ENCODE measurements around the gene SLC12A7. TPM values are rescaled to one million over a fixed set of nuclear protein-coding genes. Genes with fewer than 3 reads are reported as not detected.
"Not testable (repeated sequence)": the region's sequence is repeated elsewhere in the genome, so short reads cannot be mapped to it uniquely, and the experiment has no call there.

Gene SLC12A7
- total RNA-seq, 1 donor from 2014 or later, result 32.1 TPM

GRCh38 chr5:1027631-1028441, 84.0 kb downstream of the SLC12A7 start:
- H3K9me3 Mint-ChIP-seq, result no peaks in the 10 kb centered on the region
- H3K27me3 Mint-ChIP-seq, result no peaks in the 10 kb centered on the region
- no peak overlapping the region for H3K27ac Mint-ChIP-seq
- intact Hi-C loops (cut with micrococcal nuclease), result no loop called here
- no peak overlapping the region for H3K4me3 Mint-ChIP-seq
- no peaks in the 10 kb centered on the region for H3K4me1 Mint-ChIP-seq
- no peak for DNase-seq
- no peaks in the 10 kb centered on the region for H3K36me3 Mint-ChIP-seq (ENCODE audit: low read depth)

- no peaks in the 10 kb centered on the region for H3K36me3 Mint-ChIP-seq (ENCODE audit: low read depth)
- H3K4me3 Mint-ChIP-seq, result no peak overlapping the region
- H3K27ac Mint-ChIP-seq, result no peak overlapping the region
- intact Hi-C loops (cut with micrococcal nuclease), result no loop called here
- H3K27me3 Mint-ChIP-seq, result no peaks in the 10 kb centered on the region
- no peaks in the 10 kb centered on the region for H3K9me3 Mint-ChIP-seq
- no peak for DNase-seq
- no peaks in the 10 kb centered on the region for H3K4me1 Mint-ChIP-seq
Measured at GRCh38 chr5:1026700-1027621, 84.9 kb downstream of the SLC12A7 start.

- H3K4me3 Mint-ChIP-seq; H3K36me3 Mint-ChIP-seq (ENCODE audit: low read depth); H3K9me3 Mint-ChIP-seq; H3K27ac Mint-ChIP-seq; H3K4me1 Mint-ChIP-seq; DNase-seq; H3K27me3 Mint-ChIP-seq; intact Hi-C loops (cut with micrococcal nuclease): not testable (repeated sequence)
Measured at GRCh38 chr5:1021969-1022336, 89.9 kb downstream of the SLC12A7 start.

- Mint-ChIP-seq H3K27me3 (no peaks in the 10 kb centered on the region), H3K27ac (no peak overlapping the region)
- intact Hi-C loops (cut with micrococcal nuclease), result no loop called here
Measured at GRCh38 chr5:1021136-1021968, 90.5 kb downstream of the SLC12A7 start.

GRCh38 chr5:1020452-1020961, 91.4 kb downstream of the SLC12A7 start:
- H3K9me3 Mint-ChIP-seq, result no peaks in the 10 kb centered on the region
- no peaks in the 10 kb centered on the region for H3K36me3 Mint-ChIP-seq (ENCODE audit: low read depth)
- no peak overlapping the region for H3K4me3 Mint-ChIP-seq
- H3K27ac Mint-ChIP-seq, result no peak overlapping the region
- no peaks in the 10 kb centered on the region for H3K27me3 Mint-ChIP-seq
- intact Hi-C loops (cut with micrococcal nuclease), result no loop called here
- DNase-seq, result no peak
- H3K4me1 Mint-ChIP-seq, result no peaks in the 10 kb centered on the region

More at GRCh38 chr5:1021136-1021968, 90.5 kb downstream of the SLC12A7 start:
- no peaks in the 10 kb centered on the region for H3K36me3 Mint-ChIP-seq (ENCODE audit: low read depth)
- H3K9me3 Mint-ChIP-seq, result no peaks in the 10 kb centered on the region
- H3K4me1 Mint-ChIP-seq, result no peaks in the 10 kb centered on the region
- no peak for DNase-seq
- no peak overlapping the region for H3K4me3 Mint-ChIP-seq

GRCh38 chr5:1019001-1019905, 92.6 kb downstream of the SLC12A7 start:
- no peak for DNase-seq
- no peaks in the 10 kb centered on the region for H3K36me3 Mint-ChIP-seq (ENCODE audit: low read depth)
- no peaks in the 10 kb centered on the region for H3K9me3 Mint-ChIP-seq
- no peaks in the 10 kb centered on the region for H3K27me3 Mint-ChIP-seq
- no peak overlapping the region for H3K4me3 Mint-ChIP-seq
- no peaks in the 10 kb centered on the region for H3K4me1 Mint-ChIP-seq
- H3K27ac Mint-ChIP-seq, result no peak overlapping the region
- intact Hi-C loops (cut with micrococcal nuclease), result no loop called here

GRCh38 chr5:1018596-1018995, 93.3 kb downstream of the SLC12A7 start:
- no peaks in the 10 kb centered on the region for H3K36me3 Mint-ChIP-seq (ENCODE audit: low read depth)
- no peaks in the 10 kb centered on the region for H3K9me3 Mint-ChIP-seq
- H3K4me1 Mint-ChIP-seq, result no peaks in the 10 kb centered on the region
- intact Hi-C loops (cut with micrococcal nuclease), result no loop called here
- no peak for DNase-seq
- no peaks in the 10 kb centered on the region for H3K27me3 Mint-ChIP-seq
- H3K4me3 Mint-ChIP-seq, result no peak overlapping the region
- no peak overlapping the region for H3K27ac Mint-ChIP-seq

GRCh38 chr5:1017691-1018455, 94.0 kb downstream of the SLC12A7 start:
- no peaks in the 10 kb centered on the region for H3K4me1 Mint-ChIP-seq
- H3K4me3 Mint-ChIP-seq, result no peak overlapping the region
- H3K27ac Mint-ChIP-seq, result no peak overlapping the region
- DNase-seq, result no peak
- no peaks in the 10 kb centered on the region for H3K27me3 Mint-ChIP-seq
- no peaks in the 10 kb centered on the region for H3K9me3 Mint-ChIP-seq
- intact Hi-C loops (cut with micrococcal nuclease), result no loop called here
- no peaks in the 10 kb centered on the region for H3K36me3 Mint-ChIP-seq (ENCODE audit: low read depth)

- H3K9me3 Mint-ChIP-seq, result no peaks in the 10 kb centered on the region
- no peaks in the 10 kb centered on the region for H3K4me1 Mint-ChIP-seq
- H3K27ac Mint-ChIP-seq, result no peak overlapping the region
- DNase-seq, result no peak
- no peaks in the 10 kb centered on the region for H3K36me3 Mint-ChIP-seq (ENCODE audit: low read depth)
- H3K27me3 Mint-ChIP-seq, result no peaks in the 10 kb centered on the region
- intact Hi-C loops (cut with micrococcal nuclease), result no loop called here
- no peak overlapping the region for H3K4me3 Mint-ChIP-seq
Measured at GRCh38 chr5:1017056-1017455, 94.8 kb downstream of the SLC12A7 start.

- no peak for DNase-seq
Measured at GRCh38 chr5:1016476-1016875, 95.4 kb downstream of the SLC12A7 start.

GRCh38 chr5:1016036-1016435, 95.8 kb downstream of the SLC12A7 start:
- no peak for DNase-seq
- H3K27ac Mint-ChIP-seq, result no peak overlapping the region
- intact Hi-C loops (cut with micrococcal nuclease), result no loop called here
- no peaks in the 10 kb centered on the region for H3K36me3 Mint-ChIP-seq (ENCODE audit: low read depth)
- H3K9me3 Mint-ChIP-seq, result no peaks in the 10 kb centered on the region
- peaks cover 2% of the 10 kb centered on the region for H3K4me1 Mint-ChIP-seq
- peaks cover 6% of the 10 kb centered on the region for H3K27me3 Mint-ChIP-seq
- H3K4me3 Mint-ChIP-seq, result no peak overlapping the region

More at GRCh38 chr5:1016476-1016875, 95.4 kb downstream of the SLC12A7 start:
- H3K27me3 Mint-ChIP-seq, result peaks cover 2% of the 10 kb centered on the region
- no peaks in the 10 kb centered on the region for H3K4me1 Mint-ChIP-seq
- no peaks in the 10 kb centered on the region for H3K9me3 Mint-ChIP-seq
- no peak overlapping the region for H3K4me3 Mint-ChIP-seq
- intact Hi-C loops (cut with micrococcal nuclease), result no loop called here
- no peak overlapping the region for H3K27ac Mint-ChIP-seq
- no peaks in the 10 kb centered on the region for H3K36me3 Mint-ChIP-seq (ENCODE audit: low read depth)

- Mint-ChIP-seq H3K27ac (no peak overlapping the region), H3K9me3 (no peaks in the 10 kb centered on the region), H3K36me3 (ENCODE audit: low read depth) (no peaks in the 10 kb centered on the region), H3K27me3 (peaks cover 6% of the 10 kb centered on the region), H3K4me1 (peaks cover 2% of the 10 kb centered on the region), H3K4me3 (no peak overlapping the region)
- intact Hi-C loops (cut with micrococcal nuclease), result no loop called here
- DNase-seq, result no peak
Measured at GRCh38 chr5:1015507-1015906, 96.4 kb downstream of the SLC12A7 start.

Data from activated CD4-positive, alpha-beta T cell treated with anti-CD3 and anti-CD28 coated beads, Interleukin-2, amount 10 ng/mL, durations not matched to agents 24 days and 14 days (primary cell).